Measurements from ENCODE around the gene CYB5R2. TPM values are rescaled to one million over a fixed set of nuclear protein-coding genes. Genes with fewer than 3 reads are reported as not detected.
"Not testable (repeated sequence)": the region's sequence is repeated elsewhere in the genome, so short reads cannot be mapped to it uniquely, and the experiment has no call there.

CYB5R2 gene
- total RNA-seq, 1 donor from 2014 or later: 1.1 TPM

DNA sequence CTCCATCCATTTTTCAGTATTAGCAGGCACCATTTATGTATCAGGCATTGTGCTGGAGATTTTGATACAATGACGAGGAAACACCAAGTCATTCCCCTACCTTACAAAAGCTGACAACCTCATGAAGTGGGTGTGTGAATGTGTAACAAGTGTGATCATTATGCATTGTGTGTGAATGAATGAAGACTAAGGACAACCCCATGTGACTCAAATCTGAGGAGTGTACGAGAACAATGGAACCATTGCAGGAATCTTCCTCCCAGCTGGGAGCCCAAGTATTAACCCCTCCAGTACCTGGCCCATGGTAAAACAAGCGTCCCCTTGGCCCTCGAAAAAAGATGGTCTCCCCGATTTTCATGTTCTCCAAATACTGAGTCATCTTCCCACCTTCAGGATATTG lies 4.4 kb downstream of the CYB5R2 start:
- DNase-seq (ENCODE audit: low read depth): peak; percentile 52

DNA sequence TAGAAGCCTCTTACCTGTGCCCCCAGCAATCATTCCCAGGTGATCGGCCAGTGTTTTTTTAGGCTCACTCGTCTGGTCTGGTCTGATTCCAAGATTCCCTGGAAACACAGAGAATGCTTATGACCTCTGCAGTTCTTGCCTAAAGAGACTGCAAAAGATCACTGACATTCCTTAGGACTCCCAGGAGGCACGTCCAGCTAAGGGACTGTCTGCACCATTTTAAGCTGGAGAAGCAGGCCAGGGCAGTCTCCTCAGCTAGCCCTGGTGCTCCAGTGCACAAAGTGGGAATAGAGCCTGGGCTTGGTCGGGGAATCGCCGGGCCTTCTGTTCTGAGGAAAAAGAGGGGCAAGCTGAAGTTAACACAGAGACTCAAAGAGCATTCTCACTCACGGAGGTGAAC lies 4.8 kb downstream of the CYB5R2 start:
- DNase-seq (ENCODE audit: low read depth): no peak

DNA sequence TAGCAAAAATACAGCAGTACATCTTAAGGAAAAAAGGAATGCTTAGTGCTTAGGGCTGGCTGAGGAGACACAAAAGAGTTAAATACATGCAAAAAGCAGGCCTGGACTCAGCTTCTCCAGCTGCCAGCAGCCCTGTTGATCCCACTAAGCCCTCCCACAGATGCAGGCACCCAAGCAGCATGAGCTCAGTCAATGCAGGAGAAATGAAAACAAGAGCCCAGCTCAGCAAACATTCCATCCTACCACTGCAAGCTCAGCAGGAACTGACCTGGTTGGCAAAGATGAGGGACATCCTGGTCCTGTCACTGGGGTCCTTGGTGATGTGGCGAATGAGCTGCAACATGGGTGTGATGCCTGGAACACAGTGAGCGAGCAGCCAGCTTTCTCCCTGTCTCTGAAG lies 5.8 kb downstream of the CYB5R2 start:
- DNase-seq (ENCODE audit: low read depth): no peak

DNA sequence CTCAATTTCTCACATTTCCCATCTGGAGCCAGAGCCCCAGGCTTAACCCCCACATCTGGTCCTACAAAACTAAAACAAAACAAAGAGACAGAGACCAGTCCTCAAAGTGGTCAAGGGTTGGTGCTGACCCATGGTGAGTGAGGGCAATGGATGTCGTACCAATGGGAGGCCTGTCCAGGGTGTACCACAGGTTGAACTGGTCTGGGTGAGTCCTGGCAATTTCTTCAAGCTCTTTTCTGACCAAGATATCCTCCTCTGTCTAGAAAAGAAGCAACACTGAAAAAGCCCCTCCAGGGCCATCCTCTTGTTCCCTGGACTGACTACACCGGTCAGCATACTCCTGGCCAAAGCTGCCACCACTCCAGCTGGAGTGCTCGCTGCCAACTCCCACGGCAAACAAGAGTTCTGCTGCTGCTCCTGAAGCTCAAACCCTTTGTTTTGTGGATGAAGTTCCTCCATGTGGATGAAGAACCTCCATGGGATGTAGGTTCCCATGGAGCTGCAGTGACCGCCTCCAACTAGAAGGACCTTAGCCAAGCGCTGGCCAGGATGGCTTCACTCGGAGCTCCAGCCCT lies 6.9 kb downstream of the CYB5R2 start:
- no peak for DNase-seq (ENCODE audit: low read depth)

DNA sequence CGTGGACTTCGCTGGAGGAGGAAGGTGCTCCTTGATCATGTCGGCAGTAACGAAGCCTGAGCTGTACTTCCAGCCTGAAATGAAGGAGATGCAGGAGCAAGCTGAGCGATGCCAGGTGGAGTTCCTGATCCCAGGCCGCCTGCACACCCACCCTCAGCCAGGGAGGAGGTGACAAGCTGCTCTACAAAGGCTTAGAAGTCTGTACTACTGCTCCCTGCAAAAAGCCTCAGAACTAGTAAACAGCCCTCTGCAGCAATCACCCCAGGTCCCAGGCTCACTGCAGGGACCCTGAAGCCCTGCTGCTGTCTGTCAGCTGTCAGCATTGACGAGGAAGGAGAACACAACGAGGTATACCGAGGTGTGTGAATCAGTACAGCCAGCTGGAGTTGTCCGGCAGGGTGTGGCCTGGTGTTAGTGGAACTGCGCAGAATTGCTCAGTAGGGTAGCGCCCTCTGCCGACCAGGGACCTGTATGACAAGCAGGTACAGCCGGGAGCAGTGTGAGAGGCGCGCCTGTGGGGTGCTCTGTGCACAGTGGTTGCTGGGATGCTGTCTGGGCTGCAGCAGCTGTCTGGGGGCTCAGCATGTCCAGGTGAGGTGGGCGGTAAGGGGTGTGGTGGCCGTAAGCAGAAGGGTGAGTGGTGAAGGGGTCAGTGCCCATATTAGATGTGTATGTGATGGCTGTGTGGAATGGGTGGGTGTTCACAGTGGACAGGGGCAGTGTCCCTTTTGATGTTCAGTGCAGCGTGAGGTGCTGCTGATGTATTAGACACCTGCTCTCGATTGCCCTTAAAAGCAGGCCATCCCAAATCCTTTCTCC lies 7.6 kb downstream of the CYB5R2 start:
- peak; percentile 64 for DNase-seq (ENCODE audit: low read depth)

DNA sequence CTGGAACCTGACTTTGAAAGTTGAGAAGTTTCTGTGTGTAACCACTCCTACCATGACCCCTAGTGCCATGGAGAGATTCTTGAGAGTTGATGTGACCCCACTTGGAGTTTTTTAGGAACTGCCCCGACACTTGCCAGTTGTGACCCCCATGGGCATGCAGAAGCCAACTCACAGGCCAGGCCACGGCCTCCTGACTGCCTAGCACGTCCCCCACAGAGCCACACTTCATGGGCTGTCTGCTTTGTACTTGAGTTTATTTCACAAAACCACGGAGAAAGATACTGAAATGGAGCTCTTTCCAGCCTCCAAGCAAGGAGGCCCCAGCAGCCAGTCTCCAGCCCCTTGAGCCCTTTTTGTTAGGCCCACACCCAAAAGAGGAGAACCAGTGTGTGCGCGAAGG lies 8.4 kb downstream of the CYB5R2 start:
- DNase-seq (ENCODE audit: low read depth): no peak

DNA sequence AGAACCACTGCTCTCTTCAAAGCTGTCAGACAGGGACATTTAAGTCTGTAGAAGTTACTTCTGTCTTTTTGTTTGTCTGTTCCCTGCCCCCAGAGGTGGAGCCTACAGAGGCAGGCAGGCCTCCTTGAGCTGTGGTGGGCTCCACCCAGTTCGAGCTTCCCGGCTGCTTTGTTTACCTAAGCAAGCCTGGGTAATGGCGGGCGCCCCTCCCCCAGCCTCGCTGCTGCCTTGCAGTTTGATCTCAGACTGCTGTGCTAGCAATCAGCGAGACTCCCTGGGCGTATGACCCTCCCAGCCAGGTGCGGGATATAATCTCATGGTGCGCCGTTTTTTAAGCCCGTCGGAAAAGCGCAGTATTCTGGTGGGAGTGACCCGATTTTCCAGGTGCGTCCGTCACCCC lies 9.8 kb downstream of the CYB5R2 start:
- not testable (repeated sequence) for DNase-seq (ENCODE audit: low read depth)

DNA sequence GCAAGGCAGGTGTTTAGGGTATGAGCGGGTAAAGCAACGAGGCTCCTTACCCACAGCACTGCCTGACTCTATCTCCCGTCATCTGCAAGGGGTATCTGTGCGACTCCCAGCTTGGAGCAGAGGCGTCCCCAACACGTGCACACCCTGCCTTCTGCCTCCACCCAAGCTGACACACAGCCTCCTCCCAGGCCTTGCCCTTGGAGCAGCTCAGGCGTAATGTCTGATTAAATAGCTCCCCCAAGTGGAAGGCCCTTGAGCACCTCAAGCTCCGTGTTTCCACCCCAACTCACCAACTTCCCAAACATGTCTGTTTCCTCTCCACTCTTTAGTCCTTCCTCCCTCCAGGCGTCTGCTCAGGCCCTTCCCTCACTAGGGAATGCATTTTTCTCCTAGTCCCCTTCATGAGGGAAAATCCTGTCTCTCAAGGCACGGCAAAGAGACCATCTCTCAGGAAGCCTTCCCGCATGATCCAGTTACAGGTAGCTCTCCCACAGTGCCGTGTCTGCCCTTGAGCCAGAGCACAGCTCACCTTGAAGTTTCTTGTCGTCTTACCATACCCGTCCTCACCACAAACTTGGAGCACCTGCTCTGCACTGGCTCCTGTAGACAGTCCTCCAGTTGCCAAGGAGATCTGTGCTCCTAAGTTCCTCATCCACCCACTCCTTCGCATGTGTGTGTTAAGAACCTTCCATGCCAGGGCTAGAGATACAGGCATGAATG lies 15.8 kb downstream of the CYB5R2 start:
- DNase-seq (ENCODE audit: low read depth): peak; percentile 62

DNA sequence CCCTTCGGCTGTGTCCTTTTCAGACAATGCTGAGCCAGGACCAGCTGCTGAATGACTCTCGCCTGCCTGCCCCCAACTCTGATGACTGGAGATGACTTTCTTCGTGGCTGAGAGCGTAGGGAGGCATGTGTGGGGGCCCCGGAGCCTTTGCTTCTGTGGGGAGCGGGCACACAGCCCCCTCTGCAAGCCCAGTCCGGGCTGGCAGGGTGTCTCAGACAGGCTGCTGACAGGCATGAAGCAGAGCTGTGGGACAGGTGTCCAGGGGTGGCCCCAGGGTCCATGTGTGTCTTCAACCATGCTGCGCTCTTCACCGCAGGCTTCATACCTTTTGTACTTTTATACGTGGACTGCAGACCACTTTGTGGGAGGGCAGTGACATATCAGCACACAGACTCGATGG lies 16.6 kb downstream of the CYB5R2 start:
- no peak for DNase-seq (ENCODE audit: low read depth)

DNA sequence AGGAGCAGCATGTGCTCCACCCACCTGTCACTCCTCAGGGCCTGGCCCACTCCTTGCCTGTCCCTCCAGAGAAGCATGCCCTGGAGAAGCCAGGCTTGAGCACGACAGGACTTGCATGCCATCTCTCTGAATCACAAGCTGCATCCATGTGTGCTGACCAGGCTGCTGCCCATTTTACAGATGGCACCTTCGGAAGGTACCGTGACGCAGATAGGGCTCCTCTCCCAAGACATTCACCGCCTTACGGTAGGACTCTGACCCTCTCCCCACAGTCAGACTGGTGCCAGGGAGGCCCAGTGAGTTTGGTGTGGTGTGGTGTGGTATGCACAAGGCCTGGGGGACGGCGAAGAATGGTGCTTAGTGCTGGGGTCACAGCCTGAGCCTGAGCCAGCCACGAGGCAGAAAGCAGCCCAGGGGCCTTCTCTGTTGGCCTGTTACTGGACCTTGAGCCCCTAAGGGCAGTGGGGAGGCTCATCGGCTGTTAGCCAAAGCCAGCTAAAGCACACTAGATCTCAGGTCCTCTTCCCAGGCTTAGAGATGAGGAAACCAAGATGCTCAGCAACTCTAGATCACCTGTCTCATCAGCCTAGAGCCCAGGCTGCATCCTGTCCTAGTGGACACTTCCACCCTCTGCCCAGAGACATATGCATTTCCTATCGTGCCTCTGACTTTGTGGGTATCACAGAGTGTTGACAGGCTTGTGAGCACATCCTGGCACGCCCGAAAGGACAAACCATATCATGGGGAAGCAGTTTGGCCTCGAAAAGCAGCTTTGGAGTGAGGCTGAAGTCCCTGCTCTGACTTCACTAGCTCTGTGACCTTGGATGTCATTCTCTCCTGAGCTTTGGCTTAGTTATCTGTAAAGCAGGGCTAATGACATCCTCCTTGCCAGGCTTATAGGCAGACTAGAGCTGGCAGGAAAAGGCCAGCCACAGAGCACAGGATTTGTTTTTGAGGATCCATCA lies 17.8 kb downstream of the CYB5R2 start:
- DNase-seq (ENCODE audit: low read depth): no peak

DNA sequence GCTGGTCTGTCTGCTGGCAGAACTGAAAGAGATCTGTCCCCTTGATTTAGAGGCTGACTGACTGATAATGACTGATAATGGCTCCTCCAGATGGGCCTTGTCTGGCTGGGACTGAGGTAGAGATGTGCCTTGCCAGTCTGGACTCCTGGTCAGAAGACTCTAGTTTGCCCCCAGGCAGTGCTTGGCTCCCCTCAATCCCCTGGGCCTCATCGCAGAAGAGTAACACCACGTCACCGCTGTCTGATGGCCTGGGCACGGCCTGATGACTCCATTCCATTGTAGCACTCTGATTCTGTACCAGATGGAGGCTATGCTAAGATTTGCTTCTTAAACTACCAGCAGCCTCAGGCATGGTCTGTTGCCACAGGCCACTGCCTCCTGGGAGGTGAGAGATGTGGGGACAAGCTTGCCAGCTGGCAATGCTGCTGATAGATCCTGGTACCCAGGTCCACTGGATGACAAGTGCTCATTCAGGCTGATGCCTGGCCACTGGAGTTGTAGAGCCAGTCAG lies 19.1 kb downstream of the CYB5R2 start:
- DNase-seq (ENCODE audit: low read depth): no peak

DNA sequence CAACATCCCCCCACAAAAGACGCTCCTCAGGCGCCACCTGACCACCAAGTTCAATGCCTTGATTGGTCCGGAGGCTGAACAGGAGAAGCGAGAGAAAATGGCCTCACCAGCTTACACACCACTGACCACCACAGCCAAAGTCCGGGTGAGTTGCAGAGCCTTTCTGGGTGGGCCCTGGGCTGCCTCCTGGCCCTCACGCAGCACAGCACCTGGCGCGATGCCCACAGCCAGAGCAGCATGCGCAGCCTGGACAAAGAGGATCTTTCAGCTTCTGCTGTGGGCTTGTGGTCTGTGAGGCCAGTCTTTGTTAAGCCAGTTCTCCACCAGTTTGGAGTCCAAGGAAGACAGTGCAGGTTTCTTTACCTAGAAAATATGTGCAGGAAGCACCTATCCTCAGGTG lies 21.6 kb downstream of the CYB5R2 start:
- no peak for DNase-seq (ENCODE audit: low read depth)

DNA sequence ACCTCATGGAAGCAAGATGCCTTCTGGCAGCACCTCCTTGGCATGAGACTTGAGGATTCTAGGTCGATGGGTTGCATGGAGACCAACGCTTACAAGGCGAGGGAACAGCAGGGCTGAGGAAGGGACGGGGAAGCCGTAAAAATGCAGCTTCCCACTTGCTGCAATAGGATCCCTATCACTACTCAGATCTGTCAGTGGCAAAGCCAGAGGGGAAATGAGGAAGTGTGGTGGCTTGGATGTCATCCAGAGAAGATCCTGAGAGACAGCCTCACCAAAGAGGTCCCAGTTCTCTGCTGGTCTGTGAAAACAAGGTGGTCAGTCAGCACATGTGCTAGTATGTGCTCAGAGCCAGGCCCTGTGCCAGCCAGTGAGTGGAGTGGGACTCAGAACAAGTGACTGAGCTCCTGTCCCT lies 22.2 kb downstream of the CYB5R2 start:
- DNase-seq (ENCODE audit: low read depth): no peak

DNA sequence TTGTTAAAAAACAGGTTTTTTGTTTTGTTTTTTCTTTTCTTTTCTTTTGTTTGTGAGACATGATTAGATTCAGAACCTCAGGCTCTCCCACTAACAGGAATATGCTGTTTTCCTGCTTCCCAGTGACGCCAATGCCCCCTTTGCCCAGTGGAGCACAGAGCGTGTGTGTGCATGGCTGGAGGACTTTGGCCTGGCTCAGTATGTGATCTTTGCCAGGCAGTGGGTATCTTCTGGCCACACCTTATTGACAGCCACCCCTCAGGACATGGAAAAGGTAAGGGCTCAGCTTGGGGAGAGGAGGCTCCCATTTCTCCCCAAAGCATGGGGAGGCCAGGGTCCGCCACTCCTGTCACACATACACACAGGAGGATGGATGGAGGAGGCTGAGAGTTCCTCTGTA lies 25.0 kb downstream of the CYB5R2 start:
- DNase-seq (ENCODE audit: low read depth): no peak

DNA sequence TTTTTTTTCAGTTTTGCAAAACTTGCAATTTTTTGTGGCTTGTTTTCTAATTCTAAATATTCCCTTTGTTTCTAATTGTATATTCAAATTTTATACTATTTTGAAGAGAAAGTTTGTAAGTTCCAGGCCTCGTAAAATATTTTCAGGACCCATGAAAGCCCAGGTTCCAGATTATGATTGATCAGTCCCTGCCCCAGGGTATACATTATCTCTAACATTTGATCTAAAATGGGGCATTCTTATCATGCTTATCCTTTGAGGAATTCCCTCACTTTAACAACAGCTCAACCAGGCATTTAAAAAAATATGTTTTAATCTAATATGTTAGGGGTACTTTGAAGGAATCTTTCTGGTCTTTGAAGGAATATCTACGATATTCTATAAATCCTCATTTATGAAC lies 26.4 kb downstream of the CYB5R2 start:
- DNase-seq (ENCODE audit: low read depth): no peak

DNA sequence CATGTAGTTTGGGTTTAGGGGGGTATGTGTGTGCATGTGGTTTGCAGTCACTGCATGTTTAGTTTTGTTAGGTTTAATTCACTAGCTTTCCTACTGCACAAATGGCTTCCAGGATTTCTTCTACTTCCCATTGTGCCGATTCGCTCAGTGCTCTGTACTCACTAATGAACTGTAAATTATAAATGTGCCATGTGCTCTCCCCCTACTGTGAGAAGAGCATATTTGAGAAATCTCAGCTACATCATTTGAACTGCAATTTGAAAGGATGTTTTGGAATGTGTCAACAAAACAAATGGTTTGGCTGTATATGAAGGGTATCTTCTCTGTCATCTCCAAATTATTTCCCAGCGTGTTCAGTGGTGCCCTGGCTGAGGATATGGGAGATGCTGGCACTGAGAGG lies 28.1 kb downstream of the CYB5R2 start:
- DNase-seq (ENCODE audit: low read depth): no peak

DNA sequence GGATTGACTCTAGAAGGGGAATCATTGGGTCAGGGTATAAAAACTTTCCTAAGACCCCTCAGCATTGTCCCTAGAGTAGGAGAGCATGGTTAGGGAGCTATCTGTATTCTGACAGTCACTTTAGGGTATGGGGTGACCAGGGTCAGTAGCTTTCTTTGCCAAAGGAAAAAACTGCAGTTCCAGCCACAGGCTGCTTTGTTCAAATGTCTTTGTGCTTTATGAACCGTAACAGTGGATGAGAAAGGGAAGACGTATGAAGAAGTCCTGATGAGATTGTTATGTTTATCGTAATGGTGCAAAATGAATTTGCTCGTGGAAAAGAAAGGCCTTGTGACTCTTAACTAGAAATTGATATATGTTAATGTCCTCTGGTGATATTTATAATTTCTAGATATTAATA lies 30.0 kb downstream of the CYB5R2 start:
- peak; percentile 37 for DNase-seq (ENCODE audit: low read depth)

DNA sequence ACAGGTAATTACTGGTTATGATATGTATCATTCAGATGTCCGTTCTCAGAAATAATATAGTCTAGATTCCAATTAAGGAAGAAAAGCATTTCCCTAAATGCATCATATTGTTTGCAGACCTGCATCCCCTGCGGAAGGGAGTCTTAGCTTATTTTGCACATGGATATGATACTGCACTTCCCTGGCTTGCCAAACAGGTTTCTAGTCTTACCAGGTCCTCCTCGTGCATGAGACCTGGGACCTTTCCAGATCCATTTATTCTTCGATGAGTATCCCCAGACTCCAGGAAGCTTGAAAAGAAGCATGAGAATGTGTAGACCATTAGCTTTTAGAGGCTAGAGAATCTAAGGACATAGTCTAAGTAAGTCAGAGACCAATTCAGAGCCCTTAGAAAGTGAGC lies 30.6 kb downstream of the CYB5R2 start:
- DNase-seq (ENCODE audit: low read depth): no peak

DNA sequence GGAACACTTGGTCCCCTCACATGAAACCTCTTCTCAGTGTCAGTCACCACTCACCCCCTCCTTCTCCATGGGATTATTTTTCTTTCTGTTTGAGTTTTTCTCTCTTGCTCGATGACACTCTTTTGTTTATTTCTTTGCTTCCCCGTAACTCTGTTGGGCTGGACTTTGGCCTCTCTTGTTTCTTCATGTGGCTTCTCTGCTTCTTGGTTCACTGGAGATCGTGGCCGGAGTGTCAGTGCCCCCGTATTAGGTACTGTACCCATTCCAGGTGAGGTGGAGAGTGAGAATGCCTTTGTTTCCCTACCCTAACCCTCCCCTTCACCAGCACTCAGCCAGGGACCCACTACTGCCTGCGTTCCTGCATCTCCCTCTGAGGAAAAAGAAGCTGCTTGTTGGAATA lies 32.5 kb downstream of the CYB5R2 start:
- DNase-seq (ENCODE audit: low read depth): peak; percentile 49

DNA sequence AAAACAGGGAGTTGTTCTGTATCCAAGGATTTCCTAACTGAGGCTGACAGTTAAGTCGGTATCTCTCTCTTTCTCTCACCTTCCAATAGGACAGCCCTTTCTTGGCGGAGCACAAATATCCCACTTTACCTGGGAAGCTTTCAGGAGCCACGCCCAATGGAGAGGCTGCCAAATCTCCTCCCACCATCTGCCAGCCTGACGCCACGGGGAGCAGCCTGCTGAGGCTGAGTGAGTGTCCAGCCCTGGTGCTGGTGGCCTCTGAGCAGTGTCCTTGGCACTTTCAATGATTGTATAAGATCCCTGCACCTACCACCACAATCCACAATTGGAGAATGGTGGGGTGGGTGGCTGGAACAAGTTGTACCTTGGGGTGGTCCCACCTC lies 33.7 kb downstream of the CYB5R2 start:
- no peak for DNase-seq (ENCODE audit: low read depth)

DNA sequence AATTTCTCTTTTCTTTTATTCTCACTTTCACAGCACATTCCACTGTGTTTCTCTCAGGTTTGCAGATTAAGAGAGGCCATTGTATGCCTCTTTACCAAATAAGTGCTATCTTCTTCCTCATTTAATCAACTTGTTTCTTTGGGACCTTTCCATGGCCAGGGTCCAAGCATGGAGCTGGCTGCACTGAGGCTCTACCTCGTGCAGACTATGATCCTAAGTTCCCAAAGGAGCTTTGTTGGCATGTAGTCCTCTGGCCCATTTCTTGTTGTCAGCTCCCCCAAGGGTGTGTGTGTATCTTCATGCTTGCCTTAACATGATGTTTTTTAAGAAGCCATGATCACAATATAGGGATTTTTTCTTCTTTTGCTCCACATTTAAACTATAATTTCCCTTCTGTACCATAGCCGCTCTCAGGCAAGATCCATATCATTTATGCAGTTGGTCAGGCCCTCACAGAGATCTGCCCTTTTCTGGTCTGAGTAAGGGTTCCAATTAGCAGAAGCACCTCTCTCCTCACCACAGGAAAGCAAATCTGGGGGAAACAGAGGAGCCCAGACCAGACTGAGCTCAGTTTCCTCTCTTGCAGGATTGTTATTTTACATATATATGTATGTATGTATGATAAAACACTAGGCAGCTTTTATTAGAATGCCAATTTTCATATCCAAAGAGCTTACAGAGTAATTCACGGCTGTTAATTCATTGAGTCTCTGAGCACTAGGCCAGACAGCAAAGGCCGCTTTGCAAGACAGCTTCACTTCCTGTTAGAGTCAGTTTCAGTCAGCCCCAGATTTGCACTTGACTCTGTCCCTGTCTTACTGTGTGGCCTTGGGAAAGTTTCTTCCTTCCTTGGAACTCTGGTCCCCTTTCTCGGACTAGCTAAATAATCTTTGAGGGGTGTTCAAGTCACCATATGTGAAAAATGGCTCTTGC lies 34.3 kb downstream of the CYB5R2 start:
- DNase-seq (ENCODE audit: low read depth): no peak
